HG02588 (cell line): ENCODE data around the gene TNNC1.

Experiments used
- ATAC-seq: cut with Tn5 transposase; IDR thresholded peaks from one replicate; pipeline ENCODE4 v1.9.1; 2021; ENCODE audit warnings: mild to moderate bottlenecking, moderate library complexity; ENCODE audit not compliant: unreplicated experiment

TNNC1 gene

GRCh38 chr3:52432691-52433141 lies 21.1 kb downstream of the TNNC1 start:
- ATAC-seq: no peak

GRCh38 chr3:52432225-52432624 lies 21.6 kb downstream of the TNNC1 start:
- no peak for ATAC-seq

- no peak for ATAC-seq
Measured at GRCh38 chr3:52431459-52432223, 22.2 kb downstream of the TNNC1 start.

- no peak for ATAC-seq
Measured at GRCh38 chr3:52430416-52430810, 23.4 kb downstream of the TNNC1 start.

GRCh38 chr3:52429779-52430415 lies 23.9 kb downstream of the TNNC1 start:
- ATAC-seq: no peak

- no peak for ATAC-seq
Measured at GRCh38 chr3:52429031-52429430, 24.8 kb downstream of the TNNC1 start.

- no peak for ATAC-seq
Measured at GRCh38 chr3:52428151-52429005, 25.5 kb downstream of the TNNC1 start.

- ATAC-seq: no peak
Measured at GRCh38 chr3:52423173-52423572, 30.7 kb downstream of the TNNC1 start.

GRCh38 chr3:52422669-52423068 lies 31.2 kb downstream of the TNNC1 start:
- ATAC-seq: no peak

GRCh38 chr3:52420388-52420787 lies 33.5 kb downstream of the TNNC1 start:
- no peak for ATAC-seq

GRCh38 chr3:52415800-52416199 lies 38.0 kb downstream of the TNNC1 start:
- ATAC-seq: no peak

- no peak for ATAC-seq
Measured at GRCh38 chr3:52408466-52408865, 45.4 kb downstream of the TNNC1 start.

- no peak for ATAC-seq
Measured at GRCh38 chr3:52407779-52408178, 46.1 kb downstream of the TNNC1 start.

- ATAC-seq: no peak
Measured at GRCh38 chr3:52406791-52407510, 46.9 kb downstream of the TNNC1 start.

GRCh38 chr3:52406231-52406661 lies 47.6 kb downstream of the TNNC1 start:
- ATAC-seq: no peak

- no peak for ATAC-seq
Measured at GRCh38 chr3:52405601-52406110, 48.2 kb downstream of the TNNC1 start.

GRCh38 chr3:52405066-52405465 lies 48.8 kb downstream of the TNNC1 start:
- ATAC-seq: no peak

- no peak for ATAC-seq
Measured at GRCh38 chr3:52404391-52404790, 49.5 kb downstream of the TNNC1 start.

- no peak for ATAC-seq
Measured at GRCh38 chr3:52403955-52404354, 49.9 kb downstream of the TNNC1 start.

- no peak for ATAC-seq
Measured at GRCh38 chr3:52403271-52403841, 50.5 kb downstream of the TNNC1 start.
